Measurements from ENCODE around the gene THBS1.

DNA sequence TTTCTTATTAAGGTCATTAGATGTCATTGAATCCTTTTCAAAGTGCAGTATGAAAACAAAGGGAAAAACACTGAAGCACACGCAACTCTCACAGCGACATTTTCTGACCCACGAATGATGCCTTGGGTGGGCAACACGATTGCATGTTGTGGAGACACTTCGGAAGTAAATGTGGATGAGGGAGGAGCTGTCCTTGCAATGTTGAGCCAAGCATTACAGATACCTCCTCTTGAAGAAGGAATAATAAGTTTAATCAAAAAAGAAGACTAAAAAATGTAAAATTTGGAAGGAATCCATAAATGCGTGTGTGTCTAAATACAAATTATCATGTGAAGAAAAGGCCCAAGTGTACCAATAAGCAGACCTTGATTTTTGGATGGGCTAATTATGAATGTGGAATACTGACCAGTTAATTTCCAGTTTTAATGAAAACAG is 16.9 kb downstream of the THBS1 start:
- TF ChIP-seq, protein P1, sequence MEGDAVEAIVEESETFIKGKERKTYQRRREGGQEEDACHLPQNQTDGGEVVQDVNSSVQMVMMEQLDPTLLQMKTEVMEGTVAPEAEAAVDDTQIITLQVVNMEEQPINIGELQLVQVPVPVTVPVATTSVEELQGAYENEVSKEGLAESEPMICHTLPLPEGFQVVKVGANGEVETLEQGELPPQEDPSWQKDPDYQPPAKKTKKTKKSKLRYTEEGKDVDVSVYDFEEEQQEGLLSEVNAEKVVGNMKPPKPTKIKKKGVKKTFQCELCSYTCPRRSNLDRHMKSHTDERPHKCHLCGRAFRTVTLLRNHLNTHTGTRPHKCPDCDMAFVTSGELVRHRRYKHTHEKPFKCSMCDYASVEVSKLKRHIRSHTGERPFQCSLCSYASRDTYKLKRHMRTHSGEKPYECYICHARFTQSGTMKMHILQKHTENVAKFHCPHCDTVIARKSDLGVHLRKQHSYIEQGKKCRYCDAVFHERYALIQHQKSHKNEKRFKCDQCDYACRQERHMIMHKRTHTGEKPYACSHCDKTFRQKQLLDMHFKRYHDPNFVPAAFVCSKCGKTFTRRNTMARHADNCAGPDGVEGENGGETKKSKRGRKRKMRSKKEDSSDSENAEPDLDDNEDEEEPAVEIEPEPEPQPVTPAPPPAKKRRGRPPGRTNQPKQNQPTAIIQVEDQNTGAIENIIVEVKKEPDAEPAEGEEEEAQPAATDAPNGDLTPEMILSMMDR (IDR thresholded peaks at IDR 0.05): no peak
- TF ChIP-seq POLR2AphosphoS5 (IDR thresholded peaks at IDR 0.05) (no peak), EP300 (IDR thresholded peaks at IDR 0.05) (no peak)

Data from suprapubic skin (tissue), 4 donors.